ENCODE measurements around the gene TGFB3.

Gene TGFB3

GRCh38 chr14:75967866-75968265 lies 13.9 kb downstream of the TGFB3 start:
- H3K4me3 ChIP-seq (ENCODE audit: low read depth, low read length): no peak overlapping the region
- TF ChIP-seq CTCF (conservative IDR thresholded peaks at IDR 0.05; ENCODE audit: low read depth, low read length): no peak
- no peak for DNase-seq (ENCODE audit: low read depth)

- DNase-seq (ENCODE audit: low read depth): no peak
- TF ChIP-seq CTCF (conservative IDR thresholded peaks at IDR 0.05; ENCODE audit: low read depth, low read length): no peak
- H3K4me3 ChIP-seq (ENCODE audit: low read depth, low read length): no peak overlapping the region
These were observed 20.1 kb downstream of the TGFB3 start for GRCh38 chr14:75961662-75962061.

GRCh38 chr14:75960231-75960630 lies 21.6 kb downstream of the TGFB3 start:
- TF ChIP-seq CTCF (conservative IDR thresholded peaks at IDR 0.05; ENCODE audit: low read depth, low read length): no peak
- no peak for DNase-seq (ENCODE audit: low read depth)
- H3K4me3 ChIP-seq (ENCODE audit: low read depth, low read length): no peak overlapping the region

- TF ChIP-seq CTCF (conservative IDR thresholded peaks at IDR 0.05; ENCODE audit: low read depth, low read length): no peak
- H3K4me3 ChIP-seq (ENCODE audit: low read depth, low read length): no peak overlapping the region
- no peak for DNase-seq (ENCODE audit: low read depth)
These were observed 22.8 kb downstream of the TGFB3 start for GRCh38 chr14:75959031-75959430.

GRCh38 chr14:75952489-75952888 lies 29.3 kb downstream of the TGFB3 start:
- no peak overlapping the region for H3K4me3 ChIP-seq (ENCODE audit: low read depth, low read length)
- no peak for DNase-seq (ENCODE audit: low read depth)
- TF ChIP-seq CTCF (conservative IDR thresholded peaks at IDR 0.05; ENCODE audit: low read depth, low read length): no peak

GRCh38 chr14:75946785-75947184 lies 35.0 kb downstream of the TGFB3 start:
- no peak for TF ChIP-seq CTCF (conservative IDR thresholded peaks at IDR 0.05; ENCODE audit: low read depth, low read length)
- no peak for DNase-seq (ENCODE audit: low read depth)
- no peak overlapping the region for H3K4me3 ChIP-seq (ENCODE audit: low read depth, low read length)

- DNase-seq (ENCODE audit: low read depth): no peak
- no peak overlapping the region for H3K4me3 ChIP-seq (ENCODE audit: low read depth, low read length)
- TF ChIP-seq CTCF (conservative IDR thresholded peaks at IDR 0.05; ENCODE audit: low read depth, low read length): no peak
These were observed 37.1 kb downstream of the TGFB3 start for GRCh38 chr14:75944607-75945241.

Measured in choroid plexus epithelial cell (primary cell).